HL-60 (cell line): ENCODE measurements around the gene FREM2.

Experiments
- DNase-seq, 2 experiments: peaks; one replicate each; pipeline ENCODE4 v3.0.0-alpha.2; 2010 to 2020; ENCODE audit warnings: low read depth in 1 of 2, low spot score in 1 of 2
- H3K27ac ChIP-seq: fragments of 250-450 bp; sonication (Bioruptor Pico); replicated peaks from 2 replicates; pipeline ENCODE4 v1.5.1; 2020; ENCODE audit warnings: mild to moderate bottlenecking, moderate library complexity
- H3K27me3 ChIP-seq: fragments of 250-450 bp; sonication (Bioruptor Pico); 2 replicates; pipeline ENCODE4 v1.5.1; 2021; ENCODE audit warnings: mild to moderate bottlenecking, moderate library complexity; ENCODE audit not compliant: insufficient read depth, poor library complexity, severe bottlenecking
- H3K4me3 ChIP-seq: replicated peaks from 2 replicates; pipeline ENCODE4 v1.5.1; 2011; ENCODE audit warnings: mild to moderate bottlenecking, control low read depth, low read length; ENCODE audit not compliant: insufficient read depth
- GABPA ChIP-seq: IDR thresholded peaks from 2 replicates; pipeline ENCODE4 v1.6.1; 2012; ENCODE audit warnings: low read depth
- POLR2AphosphoS5 ChIP-seq: IDR thresholded peaks from 2 replicates; pipeline ENCODE4 v1.6.1; 2012; ENCODE audit warnings: low read depth
- SPI1 ChIP-seq: IDR thresholded peaks from 2 replicates; pipeline ENCODE4 v1.6.1; 2012; ENCODE audit warnings: low read depth, mild to moderate bottlenecking, borderline replicate concordance
- TF ChIP-seq, protein P1 (sequence below): IDR thresholded peaks from 2 replicates; pipeline ENCODE4 v1.6.1; 2012; ENCODE audit warnings: low read depth; ENCODE audit not compliant: insufficient replicate concordance
- TF ChIP-seq, protein P2 (sequence below): IDR thresholded peaks from one replicate; pipeline ENCODE4 v1.5.1; 2011; ENCODE audit warnings: low read length, control low read depth, inconsistent platforms; ENCODE audit not compliant: insufficient read depth

The FREM2 gene

DNA sequence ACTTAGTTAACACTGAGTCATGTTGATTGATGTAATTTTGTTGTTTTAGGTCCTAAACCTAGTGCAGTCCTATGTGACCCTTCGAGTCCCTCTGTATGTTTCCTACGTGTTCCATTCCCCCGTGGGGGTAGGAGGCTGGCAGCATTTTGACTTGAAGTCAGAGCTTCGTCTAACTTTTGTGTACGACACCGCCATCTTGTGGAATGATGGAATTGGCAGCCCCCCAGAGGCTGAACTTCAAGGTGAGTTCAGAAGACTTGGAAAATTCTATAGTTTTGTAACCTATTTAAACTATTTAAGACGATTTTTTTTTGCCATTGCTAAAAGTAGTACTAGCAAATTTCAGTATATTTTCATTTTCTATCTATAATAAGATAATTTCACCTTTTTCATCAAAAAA lies 185.8 kb downstream of the FREM2 start:
- TF ChIP-seq GABPA (no peak), SPI1 (no peak), POLR2AphosphoS5 (no peak)
- TF ChIP-seq, protein P1, sequence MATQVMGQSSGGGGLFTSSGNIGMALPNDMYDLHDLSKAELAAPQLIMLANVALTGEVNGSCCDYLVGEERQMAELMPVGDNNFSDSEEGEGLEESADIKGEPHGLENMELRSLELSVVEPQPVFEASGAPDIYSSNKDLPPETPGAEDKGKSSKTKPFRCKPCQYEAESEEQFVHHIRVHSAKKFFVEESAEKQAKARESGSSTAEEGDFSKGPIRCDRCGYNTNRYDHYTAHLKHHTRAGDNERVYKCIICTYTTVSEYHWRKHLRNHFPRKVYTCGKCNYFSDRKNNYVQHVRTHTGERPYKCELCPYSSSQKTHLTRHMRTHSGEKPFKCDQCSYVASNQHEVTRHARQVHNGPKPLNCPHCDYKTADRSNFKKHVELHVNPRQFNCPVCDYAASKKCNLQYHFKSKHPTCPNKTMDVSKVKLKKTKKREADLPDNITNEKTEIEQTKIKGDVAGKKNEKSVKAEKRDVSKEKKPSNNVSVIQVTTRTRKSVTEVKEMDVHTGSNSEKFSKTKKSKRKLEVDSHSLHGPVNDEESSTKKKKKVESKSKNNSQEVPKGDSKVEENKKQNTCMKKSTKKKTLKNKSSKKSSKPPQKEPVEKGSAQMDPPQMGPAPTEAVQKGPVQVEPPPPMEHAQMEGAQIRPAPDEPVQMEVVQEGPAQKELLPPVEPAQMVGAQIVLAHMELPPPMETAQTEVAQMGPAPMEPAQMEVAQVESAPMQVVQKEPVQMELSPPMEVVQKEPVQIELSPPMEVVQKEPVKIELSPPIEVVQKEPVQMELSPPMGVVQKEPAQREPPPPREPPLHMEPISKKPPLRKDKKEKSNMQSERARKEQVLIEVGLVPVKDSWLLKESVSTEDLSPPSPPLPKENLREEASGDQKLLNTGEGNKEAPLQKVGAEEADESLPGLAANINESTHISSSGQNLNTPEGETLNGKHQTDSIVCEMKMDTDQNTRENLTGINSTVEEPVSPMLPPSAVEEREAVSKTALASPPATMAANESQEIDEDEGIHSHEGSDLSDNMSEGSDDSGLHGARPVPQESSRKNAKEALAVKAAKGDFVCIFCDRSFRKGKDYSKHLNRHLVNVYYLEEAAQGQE = no peak
- TF ChIP-seq, protein P2, sequence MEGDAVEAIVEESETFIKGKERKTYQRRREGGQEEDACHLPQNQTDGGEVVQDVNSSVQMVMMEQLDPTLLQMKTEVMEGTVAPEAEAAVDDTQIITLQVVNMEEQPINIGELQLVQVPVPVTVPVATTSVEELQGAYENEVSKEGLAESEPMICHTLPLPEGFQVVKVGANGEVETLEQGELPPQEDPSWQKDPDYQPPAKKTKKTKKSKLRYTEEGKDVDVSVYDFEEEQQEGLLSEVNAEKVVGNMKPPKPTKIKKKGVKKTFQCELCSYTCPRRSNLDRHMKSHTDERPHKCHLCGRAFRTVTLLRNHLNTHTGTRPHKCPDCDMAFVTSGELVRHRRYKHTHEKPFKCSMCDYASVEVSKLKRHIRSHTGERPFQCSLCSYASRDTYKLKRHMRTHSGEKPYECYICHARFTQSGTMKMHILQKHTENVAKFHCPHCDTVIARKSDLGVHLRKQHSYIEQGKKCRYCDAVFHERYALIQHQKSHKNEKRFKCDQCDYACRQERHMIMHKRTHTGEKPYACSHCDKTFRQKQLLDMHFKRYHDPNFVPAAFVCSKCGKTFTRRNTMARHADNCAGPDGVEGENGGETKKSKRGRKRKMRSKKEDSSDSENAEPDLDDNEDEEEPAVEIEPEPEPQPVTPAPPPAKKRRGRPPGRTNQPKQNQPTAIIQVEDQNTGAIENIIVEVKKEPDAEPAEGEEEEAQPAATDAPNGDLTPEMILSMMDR = peak; percentile 22
- Histone ChIP-seq H3K27ac (no peak overlapping the region), H3K4me3 (no peak overlapping the region), H3K27me3 (peaks cover 6% of the 10 kb centered on the region)
- peak in 1 of 2 experiments; percentile 43 for DNase-seq

DNA sequence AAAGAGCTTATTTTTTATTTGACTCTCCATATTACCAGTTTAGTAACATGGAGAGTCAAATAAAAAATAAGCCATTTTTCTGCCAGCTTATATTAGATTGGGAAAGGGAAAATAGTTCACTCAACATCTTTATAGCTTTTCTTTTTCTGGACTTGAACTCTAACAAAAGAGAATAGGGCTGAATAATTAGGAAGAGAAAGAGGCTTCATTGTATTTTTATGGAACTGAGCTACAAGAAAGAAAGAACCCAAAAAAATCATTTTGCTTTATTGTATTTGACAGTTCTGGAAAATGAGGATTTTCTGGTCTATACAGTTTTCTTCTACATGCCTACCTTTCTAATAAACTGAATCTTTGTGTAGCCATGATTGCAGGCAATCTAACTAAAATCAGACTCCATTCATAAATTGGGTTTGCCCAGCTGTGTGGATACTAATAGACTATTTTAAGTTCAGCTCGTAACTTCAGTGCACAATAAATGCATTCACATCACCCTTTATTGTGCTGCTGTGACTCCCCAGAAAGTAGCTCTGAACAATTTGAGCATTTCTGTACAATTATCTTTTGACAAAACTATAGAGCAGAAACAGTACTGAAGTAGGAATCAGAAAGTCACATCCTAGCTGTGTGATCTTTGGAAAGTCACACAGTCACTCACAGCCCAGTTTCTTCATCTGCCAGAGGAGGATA lies 188.5 kb downstream of the FREM2 start:
- TF ChIP-seq, protein P2 = no peak
- TF ChIP-seq POLR2AphosphoS5 (no peak), SPI1 (no peak), GABPA (no peak)
- TF ChIP-seq, protein P1 = no peak
- Histone ChIP-seq H3K27ac (no peak overlapping the region), H3K4me3 (no peak overlapping the region), H3K27me3 (peaks cover 6% of the 10 kb centered on the region)
- no peak for DNase-seq

DNA sequence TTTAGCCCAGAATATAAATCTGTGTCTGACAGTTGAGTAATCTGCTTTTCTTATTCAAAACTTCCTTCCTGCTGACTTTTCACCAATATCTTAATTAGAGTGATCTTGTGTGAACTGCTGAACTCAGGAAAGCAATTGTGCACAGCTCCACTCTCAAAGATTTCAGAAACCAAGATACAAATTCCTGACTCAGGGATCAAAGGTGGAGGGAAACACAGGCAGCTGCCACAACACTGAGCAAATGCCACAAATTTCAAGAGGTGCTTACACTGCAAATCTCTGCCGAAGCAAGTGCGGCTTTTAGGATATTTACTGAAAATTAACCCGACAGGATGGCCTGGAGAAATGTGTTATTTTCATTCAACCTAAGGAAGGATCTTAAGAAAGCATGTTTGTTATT lies 192.4 kb downstream of the FREM2 start:
- Histone ChIP-seq H3K27ac (no peak overlapping the region), H3K27me3 (peaks cover 6% of the 10 kb centered on the region), H3K4me3 (no peak overlapping the region)
- no peak for TF ChIP-seq SPI1
- TF ChIP-seq GABPA = no peak
- TF ChIP-seq, protein P2 = no peak
- TF ChIP-seq, protein P1 = no peak
- TF ChIP-seq POLR2AphosphoS5 = no peak
- no peak for DNase-seq
